ENCODE results near the gene DNAH2.

DNA sequence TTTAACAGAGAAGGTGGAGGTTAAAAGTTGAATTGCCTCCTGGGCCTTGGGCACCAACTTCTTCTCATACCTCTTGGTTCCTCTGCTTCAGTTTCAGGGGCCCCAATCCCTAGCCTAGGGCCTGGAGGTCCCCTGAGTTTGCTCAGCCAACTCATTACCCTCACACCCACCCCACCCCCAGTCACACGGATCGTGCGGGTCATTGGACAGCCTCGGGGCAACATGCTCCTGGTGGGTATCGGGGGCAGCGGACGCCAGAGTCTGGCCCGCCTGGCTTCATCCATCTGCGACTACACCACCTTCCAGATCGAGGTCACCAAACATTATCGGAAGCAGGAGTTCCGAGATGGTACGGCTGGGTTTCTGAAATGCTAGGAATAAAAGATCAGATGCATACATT lies 80.4 kb downstream of the DNAH2 start:
- TF ChIP-seq POLR2AphosphoS5 (IDR thresholded peaks at IDR 0.05; ENCODE audit: low read depth, low read length) = no peak
- TF ChIP-seq SPI1 (IDR thresholded peaks at IDR 0.05; ENCODE audit: low read depth, low read length) = no peak
- no peak for TF ChIP-seq POLR2A (IDR thresholded peaks at IDR 0.05; ENCODE audit: low read depth, low read length)
- no peak for TF ChIP-seq PAX5 (IDR thresholded peaks at IDR 0.05; ENCODE audit: insufficient read depth, low read length, severe bottlenecking)
